Stimulated activated naive CD4-positive, alpha-beta T cell treated with Interleukin-2 at 50 U/mL for 16 hours (primary cell): ENCODE measurements around the gene EPC2.

Experiments
- DNase-seq: peaks from one replicate; lab custom pipeline; 2025; lab: John Stamatoyannopoulos, UW

The EPC2 gene

DNA sequence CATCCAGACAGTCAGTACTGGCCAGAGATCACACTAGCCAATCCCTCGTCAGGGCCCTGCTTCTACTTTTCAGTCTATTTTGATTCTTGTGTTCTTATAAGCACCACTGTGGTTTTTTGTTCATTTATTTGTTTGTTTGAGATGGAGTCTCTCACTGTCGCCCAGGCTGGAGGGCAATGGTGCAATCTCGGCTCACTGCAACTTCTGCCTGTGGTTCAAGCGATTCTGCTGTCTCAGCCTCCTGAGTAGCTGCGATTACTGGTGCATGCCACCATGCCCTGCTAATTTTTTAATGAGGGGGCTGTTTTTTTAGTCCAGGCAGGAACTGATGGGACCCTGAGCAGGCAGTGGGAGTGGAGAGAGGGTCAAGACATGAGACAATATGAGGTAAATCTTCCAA lies 165.5 kb downstream of the EPC2 start:
- no peak for DNase-seq

DNA sequence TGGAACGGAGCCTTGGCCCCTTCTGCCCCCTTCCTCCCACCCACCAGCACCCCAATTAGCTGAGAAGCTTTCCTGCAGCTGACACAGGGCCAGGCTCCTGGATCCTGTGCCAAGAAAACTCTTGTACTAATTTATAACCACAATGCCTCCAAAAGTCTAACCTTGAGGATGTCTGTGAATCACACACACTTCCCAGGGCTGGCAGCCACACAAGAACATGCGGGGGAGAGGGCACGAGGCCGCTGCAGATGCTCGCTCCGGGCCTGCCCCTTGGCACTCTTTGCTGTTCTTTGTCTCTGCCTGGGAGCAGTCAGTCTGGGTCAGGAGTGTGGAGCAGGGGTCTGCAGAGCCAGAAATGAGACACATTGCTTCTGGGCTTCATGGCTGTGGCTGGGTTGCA lies 167.8 kb downstream of the EPC2 start:
- no peak for DNase-seq

DNA sequence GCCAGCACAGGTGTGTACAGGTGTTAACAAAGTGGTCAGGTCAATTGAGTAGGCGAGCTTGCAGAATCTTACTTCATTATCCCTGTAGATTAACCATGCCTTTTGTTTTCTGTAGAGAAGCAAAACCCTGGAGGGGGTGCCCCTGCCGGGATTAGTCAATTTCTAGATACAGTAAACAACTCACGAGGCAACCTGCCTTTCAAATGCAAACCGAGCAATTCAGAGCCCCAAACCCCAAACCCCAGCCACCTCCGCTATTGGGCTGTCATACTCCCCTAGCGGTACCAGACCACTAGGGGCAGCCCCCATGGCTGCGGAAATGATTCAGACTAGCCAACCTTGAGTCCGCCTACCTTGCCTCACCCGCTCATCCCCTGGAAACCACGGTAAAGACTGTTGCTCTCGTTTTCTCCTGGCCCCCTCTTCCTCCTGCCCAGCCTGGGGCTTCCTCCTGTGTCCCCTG lies 169.1 kb downstream of the EPC2 start:
- peak; percentile 88 for DNase-seq

GRCh38 chr2:148814143-148814859 lies 169.8 kb downstream of the EPC2 start:
- DNase-seq, result no peak

GRCh38 chr2:148814860-148815419 lies 170.4 kb downstream of the EPC2 start:
- DNase-seq, result no peak

DNA sequence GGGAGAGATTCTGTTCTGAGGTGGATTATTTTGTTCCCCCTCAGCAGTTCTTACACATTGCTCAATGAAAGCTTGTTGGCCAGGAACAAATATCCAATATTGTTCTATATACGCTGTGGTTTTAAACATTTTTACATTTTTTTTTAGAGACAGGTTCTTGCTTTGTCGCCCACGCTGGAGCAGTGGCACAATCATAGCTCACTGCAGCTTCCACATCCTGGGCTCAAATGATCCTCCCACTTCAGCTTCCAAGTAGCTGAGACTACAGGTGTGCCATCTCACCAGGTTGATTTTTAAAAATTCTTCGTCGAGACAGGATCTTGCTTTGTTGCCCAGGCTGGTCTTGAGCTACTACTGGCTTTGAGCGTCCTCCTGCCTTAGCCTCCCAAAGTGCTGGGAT lies 171.6 kb downstream of the EPC2 start:
- no peak for DNase-seq

DNA sequence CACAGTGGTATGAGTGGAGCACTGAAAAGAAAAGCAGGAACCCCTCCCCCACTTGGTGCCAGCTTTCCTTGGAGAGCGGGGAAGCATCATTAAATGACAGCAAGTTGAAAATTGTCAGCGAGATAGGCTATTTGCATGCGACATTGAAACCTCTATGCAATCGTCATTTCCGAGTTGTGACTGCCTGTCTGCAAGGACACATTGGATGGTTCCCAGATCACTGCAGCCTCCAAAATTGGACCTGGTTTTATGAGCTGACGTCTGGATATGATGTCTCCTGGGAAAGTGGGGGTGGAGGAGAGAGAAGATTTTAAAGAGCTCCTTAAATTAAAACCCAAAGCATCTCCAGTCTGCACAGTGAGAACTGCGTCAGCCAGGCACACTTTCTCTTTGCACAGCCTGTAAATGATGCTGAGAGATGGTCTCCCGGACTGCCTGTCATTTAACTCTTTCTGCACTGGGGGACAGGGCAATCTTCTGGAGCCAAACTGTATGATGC lies 172.7 kb downstream of the EPC2 start:
- DNase-seq, result no peak

DNA sequence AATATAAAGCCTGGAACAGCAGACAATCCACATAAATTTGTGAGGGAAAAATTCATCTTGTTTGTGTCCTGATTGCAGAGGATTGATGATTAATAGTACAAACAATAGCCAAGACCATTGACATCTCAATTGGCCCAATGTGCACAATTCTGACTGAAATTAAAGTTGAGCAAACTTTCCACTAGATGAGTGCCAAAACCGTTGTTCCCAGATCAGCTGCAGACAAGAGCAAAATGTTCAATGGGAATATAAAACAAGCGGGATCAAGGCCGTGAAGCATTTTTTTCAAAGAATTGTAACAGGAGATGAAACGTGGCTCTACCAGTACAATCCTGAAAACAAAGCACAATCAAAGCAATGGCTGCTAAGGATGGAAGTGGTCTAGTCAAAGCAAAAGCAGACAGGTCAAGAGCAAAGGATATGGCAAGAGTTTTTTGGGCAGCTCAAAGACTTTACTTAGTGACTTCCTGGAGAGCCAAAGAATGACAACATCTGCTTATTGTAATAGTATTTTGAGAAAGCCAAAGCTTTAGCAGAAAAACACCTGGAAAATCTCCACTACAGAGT lies 174.6 kb downstream of the EPC2 start:
- no peak for DNase-seq

DNA sequence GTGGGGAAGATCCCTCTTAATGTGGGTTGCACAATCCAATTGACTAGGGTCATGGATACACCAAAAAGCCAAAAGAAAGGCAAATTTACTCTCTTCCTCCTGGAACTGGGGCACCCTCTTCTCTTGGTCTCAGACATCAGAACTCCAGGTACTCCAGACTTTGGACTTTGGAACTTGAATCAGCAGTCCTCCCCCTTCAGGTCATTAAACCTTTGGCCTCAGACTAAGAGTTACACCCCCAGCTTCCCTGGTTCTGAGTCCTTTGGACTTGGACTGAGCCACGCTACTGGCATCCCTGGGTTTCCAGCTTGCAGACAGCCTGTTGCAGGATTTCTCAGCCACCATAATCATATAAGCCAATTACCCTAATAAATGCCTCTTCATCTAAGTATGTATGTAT lies 179.6 kb downstream of the EPC2 start:
- no peak for DNase-seq

DNA sequence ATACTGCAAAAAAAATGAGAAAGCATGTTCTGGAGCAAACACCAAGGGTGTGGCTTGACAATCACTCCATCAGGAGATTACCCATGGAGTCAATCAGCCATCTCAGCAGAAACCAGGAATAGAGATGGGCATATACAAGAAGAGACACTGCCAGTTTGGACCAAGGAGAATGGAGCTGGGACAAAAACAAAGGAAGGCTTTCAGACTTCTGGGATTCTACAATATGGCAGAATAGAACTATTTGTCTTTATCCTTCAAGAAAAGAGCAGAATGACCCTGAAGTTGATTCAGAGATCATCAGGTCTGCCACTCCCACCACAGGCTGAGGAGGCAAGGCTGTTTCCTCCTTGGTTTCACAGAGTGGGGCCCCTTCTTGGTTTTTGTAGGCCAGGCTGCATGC lies 182.2 kb downstream of the EPC2 start:
- DNase-seq, result no peak

- DNase-seq, result no peak
Measured at GRCh38 chr2:148828941-148829340, 184.4 kb downstream of the EPC2 start.

DNA sequence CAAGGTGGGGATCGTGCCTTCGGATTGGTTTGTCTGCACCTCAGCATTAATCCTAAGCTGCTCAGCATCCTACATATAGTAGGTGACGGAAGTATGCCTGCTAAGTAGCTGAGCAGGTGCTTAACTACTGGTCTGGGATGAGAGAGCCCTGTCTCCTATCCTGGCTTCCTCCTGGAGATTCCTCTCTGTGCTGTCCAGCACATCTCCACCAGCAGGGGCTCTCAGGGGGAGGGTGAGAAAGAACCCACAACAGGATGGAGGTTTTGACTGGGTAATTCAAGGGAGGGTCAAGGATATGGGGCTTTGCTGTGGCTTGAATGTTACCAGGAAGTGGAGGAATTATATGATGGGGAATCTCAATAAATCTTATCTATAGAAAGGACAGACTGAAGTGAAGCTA lies 185.1 kb downstream of the EPC2 start:
- no peak for DNase-seq

- DNase-seq, result no peak
Measured at GRCh38 chr2:148832637-148833036, 188.1 kb downstream of the EPC2 start.
